Inflammatory macrophage treated with lipopolysaccharide for 4 hours (primary cell): ENCODE data around the gene HK3.

Experiments
- DNase-seq: peaks from one replicate; pipeline ENCODE4 v3.0.0-alpha.2; 2020

Gene HK3

DNA sequence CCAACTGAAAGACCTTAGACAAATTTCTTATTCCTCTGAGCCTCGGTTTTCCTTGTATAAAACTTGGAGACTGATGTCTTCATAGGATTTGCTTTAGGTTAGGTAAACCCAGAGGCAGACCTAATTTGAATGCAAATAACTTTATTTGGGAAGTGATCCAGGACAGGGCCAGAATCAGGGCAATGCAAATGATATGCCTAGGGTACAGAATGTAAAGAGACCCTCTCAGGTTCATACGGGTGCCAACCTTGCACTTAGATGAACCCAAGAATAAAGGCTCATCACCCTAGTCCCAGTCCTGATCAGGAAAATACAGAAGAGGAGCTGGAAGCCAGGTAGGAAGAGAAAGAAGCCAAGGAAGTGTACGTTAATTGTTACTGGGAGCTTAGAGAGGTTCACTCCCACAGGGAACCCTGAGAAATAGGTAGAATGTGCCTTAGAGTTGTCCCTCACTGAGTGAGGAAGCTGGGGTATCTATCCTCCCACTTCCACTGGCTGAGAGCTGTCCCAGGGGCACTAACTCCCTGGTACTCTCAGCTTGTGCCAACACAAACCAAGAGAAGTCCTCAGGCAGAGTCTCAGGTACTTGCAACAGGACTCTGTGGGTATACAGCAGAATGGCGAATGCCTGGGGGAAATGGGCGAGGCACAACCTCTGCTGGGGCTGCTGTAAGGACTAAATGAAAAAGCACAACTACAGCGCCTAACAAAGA, 3.1 kb upstream of the HK3 start:
- no peak for DNase-seq

DNA sequence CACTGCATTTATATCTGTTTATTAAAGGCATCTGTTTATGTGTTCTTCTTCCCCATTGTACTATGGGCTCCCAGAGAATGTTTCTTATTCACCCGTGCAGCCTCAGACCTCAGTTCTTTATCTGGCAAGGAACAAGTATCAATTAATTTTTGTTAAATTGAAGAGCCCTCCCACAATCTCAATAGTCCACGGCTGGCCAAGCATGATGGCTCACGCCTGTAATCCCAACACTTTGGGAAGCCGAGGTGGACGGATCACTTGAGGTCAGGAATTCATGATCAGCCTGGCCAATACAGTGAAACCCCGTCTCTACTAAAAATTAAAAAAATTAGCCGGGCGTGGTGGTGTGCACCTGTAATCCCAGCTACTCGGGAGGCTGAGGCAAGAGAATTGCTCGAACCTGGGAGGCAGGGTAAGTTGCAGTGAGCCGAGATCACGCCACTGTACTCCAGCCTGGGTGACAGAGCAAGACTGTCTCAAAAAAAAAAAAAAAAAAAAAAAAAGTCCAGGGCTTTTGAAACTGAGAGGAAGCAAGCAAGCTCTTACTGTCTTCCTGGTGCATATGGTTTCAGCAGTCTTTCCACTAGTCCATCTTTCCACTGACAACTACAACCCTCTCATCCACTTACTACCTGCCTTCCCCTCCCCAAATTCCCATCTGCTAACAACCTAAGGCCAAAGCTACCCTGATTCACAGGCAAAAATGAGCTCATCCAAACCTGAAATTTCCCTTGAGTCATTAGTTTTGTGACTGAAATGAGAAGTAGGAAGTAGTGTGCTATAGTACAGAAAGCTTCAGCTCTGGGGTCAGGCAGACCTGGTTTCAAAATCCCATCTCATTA, 2.3 kb upstream of the HK3 start:
- peak; percentile 95 for DNase-seq

DNA sequence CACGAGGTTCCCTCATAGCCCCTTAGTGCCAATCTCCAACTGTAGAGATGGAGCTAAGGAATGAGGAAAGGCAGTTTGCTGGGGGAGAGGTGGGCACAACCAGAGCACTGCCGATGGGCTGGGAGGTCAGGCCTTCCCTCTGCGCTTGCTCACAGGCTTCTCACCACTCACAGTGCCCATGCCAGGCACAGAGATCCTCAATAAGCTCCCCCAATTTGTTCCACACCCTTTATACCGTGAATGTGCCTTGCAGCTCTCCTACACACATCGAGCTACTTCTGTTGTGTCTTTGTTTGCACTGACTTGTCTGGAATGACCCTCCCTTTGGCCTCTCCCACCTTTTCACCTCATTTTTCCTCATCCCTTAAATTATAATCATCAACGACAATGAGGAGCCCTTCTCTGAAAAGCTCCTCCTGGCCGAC, 1.6 kb upstream of the HK3 start:
- no peak for DNase-seq

DNA sequence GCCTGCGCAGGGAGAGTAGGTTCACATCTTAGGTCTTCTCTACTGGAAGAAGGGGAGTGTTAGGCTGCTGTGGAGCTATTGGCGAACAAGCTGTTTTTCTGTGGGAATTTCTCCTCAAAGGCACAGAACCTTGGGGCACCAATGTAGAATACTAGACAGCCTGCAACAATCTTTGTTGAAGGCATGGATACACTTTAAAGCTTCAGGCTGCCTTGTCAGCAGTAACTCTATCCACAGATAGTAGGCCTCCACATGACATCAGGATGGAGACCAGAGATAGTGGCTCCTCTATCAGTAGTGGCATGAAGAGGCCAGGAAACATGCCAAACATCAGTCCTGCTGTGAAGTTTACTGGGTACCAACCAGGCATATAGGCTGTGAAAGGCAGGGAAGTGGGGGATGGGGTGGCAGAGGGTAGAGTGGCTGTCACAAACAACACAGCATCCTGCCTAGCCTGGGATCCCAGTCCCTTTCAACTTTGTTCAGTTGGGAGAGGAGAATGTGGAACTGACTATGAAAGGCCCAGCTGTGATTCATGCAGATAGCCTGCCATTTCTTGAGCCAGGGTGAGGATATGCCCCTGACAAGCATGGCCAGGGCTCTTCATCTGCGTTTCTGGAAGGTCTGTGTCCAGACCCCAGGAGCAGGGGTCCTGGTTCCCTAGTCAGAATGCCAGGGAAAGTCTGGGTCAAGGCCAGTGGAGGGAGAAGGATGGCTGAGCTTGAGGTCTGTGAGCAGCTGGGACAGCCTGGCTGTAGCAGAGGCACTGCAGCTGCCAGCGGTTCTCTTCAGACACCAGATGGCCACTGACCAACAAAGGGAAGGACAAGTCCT, 1.0 kb upstream of the HK3 start:
- peak; percentile 40 for DNase-seq

DNA sequence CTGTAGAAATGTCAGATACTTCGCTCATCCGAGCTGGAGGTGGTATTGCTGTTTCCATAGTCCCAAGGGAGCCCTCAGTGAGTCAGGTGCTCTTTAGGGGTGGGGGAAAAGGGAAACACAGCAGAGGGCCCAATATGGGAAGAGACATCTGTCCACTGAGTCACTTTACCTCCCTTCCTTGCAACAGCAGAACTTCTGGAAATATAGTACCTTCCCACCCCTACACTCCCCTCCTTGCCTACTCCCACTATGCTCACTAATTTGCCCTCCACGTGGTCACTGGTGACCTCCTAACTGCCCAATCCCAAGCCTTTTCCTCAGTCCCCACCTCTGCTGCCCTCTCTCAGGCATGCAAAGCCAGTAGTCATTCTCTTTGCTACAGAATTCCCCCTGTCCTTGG, 1.9 kb downstream of the HK3 start:
- DNase-seq, result peak; percentile 73

DNA sequence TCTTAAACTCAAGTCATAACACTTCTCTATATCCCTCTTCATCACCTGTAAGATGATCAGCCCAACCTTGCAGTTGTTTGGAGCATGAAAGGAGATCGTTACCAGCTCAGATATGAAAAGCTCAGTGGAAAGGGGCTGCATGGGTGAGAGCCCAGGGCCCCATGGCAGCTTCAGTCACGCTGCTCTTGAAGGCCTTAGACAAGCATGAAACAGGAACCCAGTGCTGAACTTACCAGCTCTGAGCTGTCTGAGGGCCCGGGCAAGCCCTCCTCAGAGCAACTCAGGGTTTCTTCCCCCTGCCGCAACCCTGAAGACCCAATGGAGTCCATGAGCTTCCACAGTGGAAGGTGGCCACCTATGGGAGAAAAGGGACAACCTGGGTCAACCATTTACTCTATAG, 3.3 kb downstream of the HK3 start:
- peak; percentile 26 for DNase-seq

- DNase-seq, result no peak
Measured at GRCh38 chr5:176894298-176894697, 4.8 kb downstream of the HK3 start.

DNA sequence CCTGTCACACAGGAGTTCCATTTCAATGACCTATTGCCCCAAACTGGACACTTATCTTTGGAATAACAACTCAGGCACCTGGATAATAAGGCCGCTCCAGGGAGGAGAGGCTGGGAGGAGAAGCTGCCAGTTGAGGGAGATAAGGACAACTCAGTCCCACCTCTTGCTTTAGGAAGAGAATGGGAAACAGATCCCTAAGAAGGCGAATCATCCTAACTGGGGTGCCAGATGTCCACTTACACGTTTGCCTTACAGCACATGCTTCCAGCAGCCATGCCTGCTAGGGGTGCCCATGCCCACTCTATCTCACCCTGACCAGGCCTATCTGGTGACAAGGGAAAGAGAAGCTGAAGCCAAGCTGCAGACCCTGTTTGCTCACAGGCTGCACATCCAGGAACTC, 6.5 kb downstream of the HK3 start:
- no peak for DNase-seq

- no peak for DNase-seq
Measured at GRCh38 chr5:176891331-176891958, 7.7 kb downstream of the HK3 start.

- DNase-seq, result no peak
Measured at GRCh38 chr5:176890455-176891330, 8.5 kb downstream of the HK3 start.

GRCh38 chr5:176889321-176890280, 9.5 kb downstream of the HK3 start:
- DNase-seq, result no peak

GRCh38 chr5:176888865-176889165, 10.3 kb downstream of the HK3 start:
- DNase-seq, result no peak

DNA sequence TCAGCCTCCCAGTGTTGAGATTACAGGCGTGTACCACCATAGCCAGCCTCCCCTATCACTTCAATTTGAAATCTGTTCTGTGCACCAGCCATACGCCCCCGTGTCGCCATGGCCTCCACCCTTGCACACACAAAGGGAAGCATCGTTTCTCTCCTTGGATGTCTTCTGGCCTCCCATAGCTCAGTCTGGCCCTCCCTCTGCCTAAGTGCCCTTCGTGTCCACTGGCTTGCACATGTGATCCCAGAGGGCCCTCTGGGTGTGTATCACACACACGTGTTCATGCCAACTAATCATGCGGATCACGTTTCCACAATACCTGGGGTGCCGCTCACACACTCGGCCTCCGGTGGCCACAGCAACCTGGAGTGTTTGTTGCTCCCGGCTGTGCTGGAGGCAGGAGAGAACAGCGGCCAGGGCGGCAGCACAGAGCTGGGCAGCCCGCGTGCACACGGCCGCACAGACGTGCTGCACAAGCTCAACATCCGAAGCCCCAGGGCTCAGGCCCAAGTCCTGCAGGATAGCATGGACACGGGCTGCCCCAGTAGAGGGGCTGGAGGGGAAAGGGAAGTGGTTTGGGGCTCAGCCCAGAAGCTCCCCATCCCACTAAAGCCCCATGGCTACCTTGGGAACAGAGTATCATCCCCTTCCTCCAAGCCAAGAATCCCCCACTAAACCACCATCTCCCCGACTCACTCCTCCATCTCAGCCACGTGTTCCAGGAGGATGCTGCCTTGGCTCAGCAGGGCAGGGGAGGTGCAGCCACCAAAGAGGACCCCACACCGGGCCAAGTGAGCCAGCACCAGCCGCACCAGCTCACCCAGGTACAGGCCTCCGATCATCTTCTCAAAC, 10.9 kb downstream of the HK3 start:
- no peak for DNase-seq

GRCh38 chr5:176887252-176887849, 11.8 kb downstream of the HK3 start:
- no peak for DNase-seq

DNA sequence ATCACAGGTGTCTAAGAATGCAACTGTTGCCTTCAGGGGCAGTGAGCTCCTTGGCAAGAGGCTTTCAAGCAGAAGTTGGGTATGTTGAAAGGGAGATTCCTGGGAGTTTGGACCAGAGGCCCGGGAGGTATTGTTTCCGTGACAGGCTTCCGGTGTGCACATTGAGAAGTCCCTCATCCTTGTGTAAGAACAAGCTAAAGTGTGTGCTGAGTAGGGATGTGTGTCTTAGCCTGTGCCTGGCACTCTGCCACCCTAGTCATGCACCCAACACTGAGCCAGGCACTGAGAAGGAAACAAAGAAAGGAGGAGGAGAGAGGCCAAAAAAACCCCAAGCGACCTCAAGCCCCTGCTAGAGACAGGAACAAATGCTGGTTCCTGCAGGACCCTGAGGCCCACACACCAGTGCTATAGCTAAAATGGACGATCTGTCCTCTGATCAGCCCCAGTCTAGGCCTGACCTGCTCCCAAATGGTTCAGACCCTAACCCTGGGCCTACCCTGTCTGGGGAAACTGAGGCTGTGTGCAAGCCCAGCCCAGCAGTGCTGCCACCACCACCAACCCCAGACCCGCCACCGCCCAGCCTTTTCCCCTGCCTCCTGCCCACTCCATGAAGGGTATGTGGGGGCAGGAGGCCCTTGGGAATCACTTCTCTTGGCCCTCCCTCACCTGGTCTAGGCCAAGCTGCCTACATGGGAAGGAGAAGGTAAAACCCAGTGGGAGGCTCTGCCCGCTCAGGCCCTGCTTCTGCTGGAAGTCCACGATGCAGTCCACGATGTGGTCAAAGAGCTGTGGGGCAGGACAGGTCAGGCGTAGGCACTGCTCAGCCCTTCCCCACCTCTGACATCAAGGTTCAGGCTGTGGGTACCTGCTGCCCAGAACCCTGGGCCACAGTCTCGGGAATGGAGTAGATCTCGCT, 12.6 kb downstream of the HK3 start:
- DNase-seq, result no peak

DNA sequence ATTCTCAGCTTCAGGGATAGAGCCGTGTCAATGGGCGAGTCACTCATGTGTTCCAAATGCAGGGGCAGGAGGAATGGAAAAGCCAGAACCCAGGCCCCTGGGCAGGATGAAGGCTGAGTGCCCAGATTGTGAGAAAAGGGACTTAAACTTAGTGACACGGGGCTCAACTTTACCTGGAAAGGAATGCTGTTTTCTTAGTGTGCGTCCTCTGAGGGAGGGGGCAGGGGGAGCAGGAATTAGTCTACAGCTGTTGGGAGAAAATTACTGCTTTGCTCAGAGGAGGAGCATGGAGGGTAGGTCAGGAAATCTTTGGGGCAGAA, 14.6 kb downstream of the HK3 start:
- DNase-seq, result no peak

GRCh38 chr5:176883700-176884570, 15.2 kb downstream of the HK3 start:
- DNase-seq, result no peak

DNA sequence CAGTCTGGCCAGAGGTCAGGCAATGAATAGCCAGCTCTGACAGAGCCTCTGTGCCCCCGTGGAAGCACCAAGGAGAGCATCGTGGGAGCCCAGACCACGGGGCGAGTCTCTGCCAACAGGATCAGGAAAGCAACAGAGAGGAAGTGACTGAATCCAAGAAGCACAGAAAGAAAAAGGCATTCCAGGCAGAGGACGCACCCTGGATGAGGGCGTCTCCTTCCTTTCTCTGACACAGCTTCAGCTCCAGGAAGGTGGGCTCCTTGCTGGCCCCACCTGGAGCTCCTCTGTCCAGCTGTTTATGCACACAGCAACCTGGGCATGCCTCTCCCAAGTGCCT, 16.6 kb downstream of the HK3 start:
- DNase-seq, result no peak
